Neural cell (in vitro differentiated cells): ENCODE results near the gene DTYMK. TPM values are rescaled to one million over a fixed set of nuclear protein-coding genes. Genes with fewer than 3 reads are reported as not detected.

ENCODE experiments used
- H2AFZ ChIP-seq: fragments of 200-600, 300-800 bp; sonication (generic), shearing (Covaris generic); 2 replicates; pipeline ENCODE4 v1.6.0; 2014; ENCODE audit warnings: low read depth, mild to moderate bottlenecking, antibody characterized with exemption, low read length, moderate library complexity
- H3F3A ChIP-seq: fragments of 200-600 bp; shearing (Covaris generic); 2 replicates; pipeline ENCODE4 v1.6.1; 2016; ENCODE audit warnings: mild to moderate bottlenecking, moderate library complexity, mixed read lengths, antibody characterized with exemption, low read length; ENCODE audit not compliant: insufficient read depth, poor library complexity, severe bottlenecking
- H3K27ac ChIP-seq: fragments of 200-600, 300-800 bp; sonication (generic), shearing (Covaris generic); 2 replicates; pipeline ENCODE4 v1.5.1; 2014; ENCODE audit warnings: mild to moderate bottlenecking, low read length, moderate library complexity
- H3K27me3 ChIP-seq: fragments of 300-800, 200-600 bp; sonication (generic), shearing (Covaris generic); 2 replicates; pipeline ENCODE4 v1.6.0; 2014; ENCODE audit warnings: mild to moderate bottlenecking, low read depth, low read length, moderate library complexity; ENCODE audit not compliant: insufficient read depth
- H3K36me3 ChIP-seq: fragments of 300-800, 200-600 bp; sonication (generic), shearing (Covaris generic); 2 replicates; pipeline ENCODE4 v1.5.1; 2014; ENCODE audit warnings: mild to moderate bottlenecking, antibody characterized with exemption, low read length, moderate library complexity; ENCODE audit not compliant: insufficient read depth
- H3K4me2 ChIP-seq: fragments of 300-800, 200-600 bp; sonication (generic), shearing (Covaris generic); 2 replicates; pipeline ENCODE4 v1.6.0; 2014; ENCODE audit warnings: mild to moderate bottlenecking, low read length
- H3K4me3 ChIP-seq: fragments of 300-800, 200-600 bp; sonication (generic), shearing (Covaris generic); 2 replicates; pipeline ENCODE4 v1.5.1; 2014; ENCODE audit warnings: mild to moderate bottlenecking, low read length, moderate library complexity
- H3K79me2 ChIP-seq: fragments of 200-600 bp; shearing (Covaris generic); replicated peaks from 2 replicates; pipeline ENCODE4 v1.6.0; 2014; ENCODE audit warnings: mild to moderate bottlenecking, low read length, moderate library complexity; ENCODE audit not compliant: insufficient read depth
- H3K9ac ChIP-seq: fragments of 300-800, 200-600 bp; sonication (generic), shearing (Covaris generic); 2 replicates; pipeline ENCODE4 v1.6.1; 2016; ENCODE audit warnings: mild to moderate bottlenecking, low read length, mixed read lengths
- H3K9me2 ChIP-seq: fragments of 200-600 bp; shearing (Covaris generic); 2 replicates; pipeline ENCODE4 v1.6.1; 2016; ENCODE audit warnings: mild to moderate bottlenecking, low read length, mixed read lengths; ENCODE audit not compliant: insufficient read depth
- H3K9me3 ChIP-seq: fragments of 200-600, 300-800 bp; sonication (generic), shearing (Covaris generic); 2 replicates; pipeline ENCODE4 v1.6.1; 2016; ENCODE audit warnings: mild to moderate bottlenecking, mixed run types, low read length, moderate library complexity, mixed read lengths
- H4K20me1 ChIP-seq: fragments of 200-600 bp; shearing (Covaris generic); 2 replicates; pipeline ENCODE4 v1.6.1; 2016; ENCODE audit warnings: mild to moderate bottlenecking, mixed run types; ENCODE audit not compliant: insufficient read depth
- CTCF ChIP-seq: fragments of 450-650 bp; IDR thresholded peaks from 2 replicates; pipeline ENCODE4 v1.5.1; 2014; ENCODE audit warnings: antibody characterized with exemption, mild to moderate bottlenecking, moderate library complexity; ENCODE audit not compliant: poor library complexity, severe bottlenecking
- EP300 ChIP-seq: fragments of 450-650 bp; conservative IDR thresholded peaks from 2 replicates; pipeline ENCODE4 v1.6.1; 2014; ENCODE audit warnings: antibody characterized with exemption, mild to moderate bottlenecking, moderate library complexity; ENCODE audit not compliant: poor library complexity, severe bottlenecking
- EZH2 ChIP-seq: fragments of 200-600, 300-800 bp; shearing (Covaris generic), sonication (generic); IDR thresholded peaks from 2 replicates; pipeline ENCODE4 v1.6.1; 2014; ENCODE audit warnings: antibody characterized with exemption, low read length, borderline replicate concordance, mild to moderate bottlenecking; ENCODE audit not compliant: insufficient read depth, poor library complexity, severe bottlenecking
- MXI1 ChIP-seq: fragments of 450-650 bp; conservative IDR thresholded peaks from 2 replicates; pipeline ENCODE4 v1.6.1; 2014; ENCODE audit warnings: antibody characterized with exemption, mild to moderate bottlenecking; ENCODE audit not compliant: poor library complexity, severe bottlenecking
- POLR2AphosphoS5 ChIP-seq: IDR thresholded peaks from 2 replicates; pipeline ENCODE4 v1.6.1; 2012
- RAD21 ChIP-seq: fragments of 450-650 bp; conservative IDR thresholded peaks from 2 replicates; pipeline ENCODE4 v1.6.1; 2014; ENCODE audit warnings: antibody characterized with exemption, mild to moderate bottlenecking, moderate library complexity
- REST ChIP-seq: IDR thresholded peaks from 2 replicates; pipeline ENCODE4 v1.6.1; 2012; ENCODE audit warnings: borderline replicate concordance
- SMC3 ChIP-seq: fragments of 450-650 bp; conservative IDR thresholded peaks from 2 replicates; pipeline ENCODE4 v1.6.1; 2014; ENCODE audit warnings: antibody characterized with exemption, mild to moderate bottlenecking, moderate library complexity; ENCODE audit not compliant: poor library complexity
- TAF1 ChIP-seq: IDR thresholded peaks from 2 replicates; pipeline ENCODE4 v1.6.1; 2012; ENCODE audit warnings: low read depth
- polyA plus RNA-seq: library from polyadenylated mRNA; depleted of rRNA; stranded (reverse); fragments of >200 nt; gene quantifications from 2 replicates; pipeline ENCODE4 v1.2.3, GENCODE V29; 2014

The DTYMK gene
- polyA plus RNA-seq, 1 donor from 2014 or later, result 33.5 TPM

- TF ChIP-seq CTCF, result no peak
- no peak for TF ChIP-seq EP300
- TF ChIP-seq TAF1, result no peak
- TF ChIP-seq RAD21, result no peak
- no peak for TF ChIP-seq EZH2
- TF ChIP-seq MXI1, result no peak
- TF ChIP-seq REST, result no peak
- TF ChIP-seq POLR2AphosphoS5, result no peak
- no peak for TF ChIP-seq SMC3
- H3K79me2 ChIP-seq, result no peaks in the 10 kb centered on the region
- H3K4me3 ChIP-seq, result no peak overlapping the region
- H3K9ac ChIP-seq, result no peak overlapping the region
- H3K4me2 ChIP-seq, result no peak overlapping the region
- peaks cover 5% of the 10 kb centered on the region for H3K9me3 ChIP-seq
- H3K27ac ChIP-seq, result no peak overlapping the region
- H2AFZ ChIP-seq, result no peak overlapping the region
- H3K36me3 ChIP-seq, result no peaks in the 10 kb centered on the region
- H4K20me1 ChIP-seq, result no peaks in the 10 kb centered on the region
- H3K9me2 ChIP-seq, result no peaks in the 10 kb centered on the region
- H3K27me3 ChIP-seq, result no peaks in the 10 kb centered on the region
- no peaks in the 10 kb centered on the region for H3F3A ChIP-seq
Measured at GRCh38 chr2:241728000-241728399, 41.4 kb upstream of the DTYMK start.

GRCh38 chr2:241726459-241726858 is 39.8 kb upstream of the DTYMK start:
- H3K79me2 ChIP-seq, result no peaks in the 10 kb centered on the region
- no peak overlapping the region for H3K4me2 ChIP-seq
- H3K27me3 ChIP-seq, result no peaks in the 10 kb centered on the region
- peaks cover 4% of the 10 kb centered on the region for H3K36me3 ChIP-seq
- no peak overlapping the region for H3K9ac ChIP-seq
- no peak overlapping the region for H3K4me3 ChIP-seq
- no peaks in the 10 kb centered on the region for H4K20me1 ChIP-seq
- no peaks in the 10 kb centered on the region for H3F3A ChIP-seq
- no peak overlapping the region for H3K27ac ChIP-seq
- H3K9me2 ChIP-seq, result no peaks in the 10 kb centered on the region
- TF ChIP-seq EP300, result no peak
- TF ChIP-seq MXI1, result no peak
- TF ChIP-seq SMC3, result no peak
- TF ChIP-seq CTCF, result no peak
- no peak for TF ChIP-seq EZH2
- TF ChIP-seq POLR2AphosphoS5, result no peak
- no peak overlapping the region for H2AFZ ChIP-seq
- peaks cover 12% of the 10 kb centered on the region for H3K9me3 ChIP-seq
